AG09319 (cell line): ENCODE results near the gene MCEMP1.

Source experiments
- DNase-seq: peaks from one replicate; pipeline ENCODE4 v3.0.0-alpha.2; 2010; ENCODE audit warnings: low read depth; ENCODE audit errors: extremely low read depth
- CTCF ChIP-seq: IDR thresholded peaks from 2 replicates; pipeline ENCODE4 v1.5.1; 2011; ENCODE audit warnings: low read depth, mild to moderate bottlenecking, inconsistent platforms, low read length, moderate library complexity

MCEMP1 gene

GRCh38 chr19:7654401-7654800 lies 22.5 kb upstream of the MCEMP1 start:
- no peak for DNase-seq
- TF ChIP-seq CTCF = no peak

- no peak for DNase-seq
- TF ChIP-seq CTCF = no peak
Measured at GRCh38 chr19:7655581-7655980, 21.3 kb upstream of the MCEMP1 start.

GRCh38 chr19:7657131-7657751 lies 19.6 kb upstream of the MCEMP1 start:
- no peak for TF ChIP-seq CTCF
- no peak for DNase-seq

- no peak for TF ChIP-seq CTCF
- no peak for DNase-seq
Measured at GRCh38 chr19:7658219-7658686, 18.6 kb upstream of the MCEMP1 start.

GRCh38 chr19:7661744-7662538 lies 14.9 kb upstream of the MCEMP1 start:
- DNase-seq = no peak
- TF ChIP-seq CTCF = no peak

- DNase-seq = no peak
- no peak for TF ChIP-seq CTCF
Measured at GRCh38 chr19:7662657-7663056, 14.2 kb upstream of the MCEMP1 start.

GRCh38 chr19:7663706-7664105 lies 13.2 kb upstream of the MCEMP1 start:
- TF ChIP-seq CTCF = no peak
- DNase-seq = no peak
